GM12801 (cell line): ENCODE data around the gene NTNG1.

Source experiments
- CTCF ChIP-seq: IDR thresholded peaks from one replicate; pipeline ENCODE4 v1.5.1; 2011; ENCODE audit warnings: control low read depth; ENCODE audit not compliant: insufficient read length; ENCODE audit errors: extremely low read depth

The NTNG1 gene

GRCh38 chr1:107231291-107231690 is 90.5 kb downstream of the NTNG1 start:
- no peak for TF ChIP-seq CTCF

GRCh38 chr1:107232426-107232825 is 91.6 kb downstream of the NTNG1 start:
- TF ChIP-seq CTCF: no peak

GRCh38 chr1:107243461-107243860 is 102.6 kb downstream of the NTNG1 start:
- TF ChIP-seq CTCF: no peak

- no peak for TF ChIP-seq CTCF
These were observed 104.1 kb downstream of the NTNG1 start for GRCh38 chr1:107244709-107245500.

GRCh38 chr1:107246775-107247345 is 106.0 kb downstream of the NTNG1 start:
- no peak for TF ChIP-seq CTCF

GRCh38 chr1:107247679-107248078 is 106.8 kb downstream of the NTNG1 start:
- no peak for TF ChIP-seq CTCF

- no peak for TF ChIP-seq CTCF
These were observed 109.3 kb downstream of the NTNG1 start for GRCh38 chr1:107250169-107250568.
